IMR-90 (cell line): ENCODE results near the gene C1R. TPM values are rescaled to one million over a fixed set of nuclear protein-coding genes. Genes with fewer than 3 reads are reported as not detected.

Experiments
- ATAC-seq: fragments of 200-7000 bp; cut with Tn5 transposase; 2 replicates; pipeline ENCODE4 v1.9.1; 2020; ENCODE audit warnings: low read depth, mild to moderate bottlenecking, moderate library complexity
- BruUV-seq: library from RNA; stranded (reverse); fragments of 400-500 nt; replicated peaks from 2 replicates; lab custom pipeline; 2021; lab: Mats Ljungman, UMichigan
- CTCF ChIA-PET: fragments of 300-600 bp; formaldehyde crosslinking; extraction: SDS; loops from one replicate; lab custom pipeline; 2021; ENCODE audit warnings: antibody characterized with exemption; lab: Yijun Ruan, JAX
- POLR2A ChIA-PET: fragments of 300-600 bp; sonication (Branson Sonifier 250); formaldehyde crosslinking; loops from one replicate; lab custom pipeline; 2022; ENCODE audit warnings: antibody characterized with exemption; ENCODE audit not compliant: unreplicated experiment; lab: Charles Lee
- DNase-seq: peaks from one replicate; pipeline ENCODE4 v3.0.0; 2013
- H2AFZ ChIP-seq: replicated peaks from 2 replicates; pipeline ENCODE3; 2013; ENCODE audit warnings: low read length, mild to moderate bottlenecking; ENCODE audit not compliant: poor library complexity
- H2AK5ac ChIP-seq: 2 replicates; pipeline ENCODE4 v1.6.1; 2013; ENCODE audit warnings: low read depth, low read length, inconsistent platforms
- H2AK9ac ChIP-seq: replicated peaks from 2 replicates; pipeline ENCODE3; 2013; ENCODE audit warnings: mild to moderate bottlenecking, low read depth, low read length, moderate library complexity; ENCODE audit not compliant: poor library complexity
- H2BK120ac ChIP-seq: 2 replicates; pipeline ENCODE4 v1.6.1; 2013; ENCODE audit warnings: low read depth, low read length, inconsistent platforms
- H2BK15ac ChIP-seq: 3 replicates; pipeline ENCODE4 v1.6.1; 2013; ENCODE audit warnings: low read depth, low read length, inconsistent platforms
- H2BK20ac ChIP-seq: 2 replicates; pipeline ENCODE4 v1.6.1; 2013; ENCODE audit warnings: low read depth, mild to moderate bottlenecking, inconsistent platforms, low read length, moderate library complexity
- H2BK5ac ChIP-seq: 2 replicates; pipeline ENCODE4 v1.6.1; 2013; ENCODE audit warnings: mild to moderate bottlenecking, low read depth, low read length, inconsistent platforms; ENCODE audit not compliant: poor library complexity, severe bottlenecking
- H3K14ac ChIP-seq: replicated peaks from 2 replicates; pipeline ENCODE4 v1.6.1; 2013; ENCODE audit warnings: low read depth, low read length, inconsistent platforms
- H3K18ac ChIP-seq: 2 replicates; pipeline ENCODE4 v1.6.1; 2013; ENCODE audit warnings: low read depth, low read length, control low read depth
- H3K23ac ChIP-seq: 2 replicates; pipeline ENCODE4 v1.6.1; 2013; ENCODE audit warnings: low read depth, low read length, inconsistent platforms
- H3K27ac ChIP-seq: 2 replicates; pipeline ENCODE4 v1.5.1; 2013; ENCODE audit warnings: mild to moderate bottlenecking, control low read depth, low read length; ENCODE audit not compliant: insufficient read depth
- H3K27me3 ChIP-seq: 2 replicates; pipeline ENCODE4 v1.6.1; 2013; ENCODE audit warnings: low read length; ENCODE audit not compliant: control insufficient read depth, insufficient read depth
- H3K36me3 ChIP-seq: 2 replicates; pipeline ENCODE4 v1.6.1; 2013; ENCODE audit warnings: low read length, mixed read lengths; ENCODE audit not compliant: control insufficient read depth, insufficient read depth
- H3K4ac ChIP-seq: 2 replicates; pipeline ENCODE4 v1.6.1; 2013; ENCODE audit warnings: low read depth, low read length, inconsistent platforms
- H3K4me1 ChIP-seq: 2 replicates; pipeline ENCODE4 v1.6.1; 2013; ENCODE audit warnings: low read length, mixed read lengths; ENCODE audit not compliant: control insufficient read depth, insufficient read depth
- H3K4me2 ChIP-seq: 2 replicates; pipeline ENCODE4 v1.6.1; 2013; ENCODE audit warnings: low read depth, mild to moderate bottlenecking, control low read depth, low read length, moderate library complexity
- H3K4me3 ChIP-seq: 2 replicates; pipeline ENCODE4 v1.5.1; 2013; ENCODE audit warnings: low read depth, mild to moderate bottlenecking, control low read depth, low read length, moderate library complexity; ENCODE audit not compliant: insufficient read depth
- H3K56ac ChIP-seq: 2 replicates; pipeline ENCODE4 v1.6.1; 2013; ENCODE audit warnings: low read length, inconsistent platforms; ENCODE audit not compliant: insufficient read depth; ENCODE audit errors: extremely low read depth
- H3K79me1 ChIP-seq, 2 experiments: 2 replicates each; pipeline ENCODE4 v1.6.1; 2013; ENCODE audit warnings: low read length in 2 of 2, inconsistent platforms in 1 of 2, low read depth in 1 of 2
- H3K9ac ChIP-seq: 2 replicates; pipeline ENCODE4 v1.6.1; 2013; ENCODE audit warnings: low read depth, low read length, control low read depth
- H3K9me1 ChIP-seq: 2 replicates; pipeline ENCODE4 v1.6.1; 2013; ENCODE audit warnings: low read length, inconsistent platforms; ENCODE audit not compliant: insufficient read depth
- H3K9me3 ChIP-seq: 2 replicates; pipeline ENCODE4 v1.6.1; 2013; ENCODE audit warnings: low read length; ENCODE audit not compliant: control insufficient read depth, insufficient read depth
- H4K20me1 ChIP-seq: 2 replicates; pipeline ENCODE4 v1.6.1; 2013; ENCODE audit warnings: low read length, inconsistent platforms; ENCODE audit not compliant: insufficient read depth
- H4K5ac ChIP-seq: 2 replicates; pipeline ENCODE4 v1.6.1; 2013; ENCODE audit warnings: mild to moderate bottlenecking, low read depth, low read length, control low read depth
- H4K8ac ChIP-seq, 2 experiments: 2 replicates each; pipeline ENCODE4 v1.6.1; 2013; ENCODE audit warnings: low read depth in 2 of 2, low read length in 2 of 2, control low read depth in 1 of 2, inconsistent platforms in 1 of 2
- H4K91ac ChIP-seq: 2 replicates; pipeline ENCODE4 v1.6.1; 2013; ENCODE audit warnings: low read depth, low read length, inconsistent platforms; ENCODE audit not compliant: insufficient read depth
- BHLHE40 ChIP-seq: fragments of 150-350 bp; IDR thresholded peaks from 2 replicates; pipeline ENCODE4 v1.6.1; 2016; ENCODE audit warnings: mild to moderate bottlenecking, low read depth, low read length
- CHD1 ChIP-seq: IDR thresholded peaks from 2 replicates; pipeline ENCODE4 v1.6.1; 2012; ENCODE audit warnings: low read depth, low read length, improper control_type of control experiment
- POLR2A ChIP-seq: IDR thresholded peaks from 2 replicates; pipeline ENCODE4 v1.6.1; 2012; ENCODE audit warnings: mild to moderate bottlenecking, low read depth, low read length
- RAD21 ChIP-seq: IDR thresholded peaks from 2 replicates; pipeline ENCODE4 v1.6.1; 2012; ENCODE audit warnings: low read length, improper control_type of control experiment
- RFX5 ChIP-seq: IDR thresholded peaks from 2 replicates; pipeline ENCODE4 v1.8.0; 2012; ENCODE audit warnings: low read depth, mild to moderate bottlenecking, low read length, moderate library complexity
- WGBS, 2 experiments: methylation state at CpG; one replicate each; pipeline versions ENCODE4 v1.1.5 to v1.1.7; 2013; ENCODE audit warnings: missing lambda C conversion rate in 2 of 2; ENCODE audit not compliant: insufficient read length in 1 of 2; ENCODE audit errors: extremely low coverage in 2 of 2; 5-methylcytosine and 5-hydroxymethylcytosine counted together
- dilution Hi-C: fragments of 300-500 bp; cut with HindIII; formaldehyde crosslinking; loops from one replicate; pipeline ENCODE4 v1.14.3; 2018; ENCODE audit warnings: low sequenced_read_pairs; ENCODE audit not compliant: unreplicated experiment
- in situ Hi-C: fragments of 300-500 bp; cut with MboI; formaldehyde crosslinking; loops from 3 replicates; pipeline ENCODE4 v1.14.3; 2019; ENCODE audit warnings: low sequenced_read_pairs, inconsistent platforms, mixed read lengths
- intact Hi-C: fragments of 100-400 bp; cut with micrococcal nuclease; formaldehyde crosslinking; loops from 2 replicates; pipeline ENCODE4 v1.10.0; 2022
- polyA plus RNA-seq, 3 experiments: library from polyadenylated mRNA; depleted of rRNA; stranded (reverse); fragments of >200 nt; gene quantifications; 2 replicates each; pipeline ENCODE4 v1.2.3, GENCODE V29; 2012; ENCODE audit warnings: low replicate concordance in 1 of 3
- total RNA-seq: library from RNA; depleted of rRNA; stranded (reverse); fragments of >200 nt; gene quantifications from 2 replicates; pipeline ENCODE4 v1.2.3, GENCODE V29; 2012

The C1R gene
- total and polyA plus RNA-seq, 2 of the 4 experiments (the other 2 are of a cell fraction) = 38.4 to 165 TPM

GRCh38 chr12:7114851-7115250, 22.6 kb upstream of the C1R start:
- ChIA-PET CTCF (no interaction called here), POLR2A (no interaction called here)
- 81% methylated on average over 4 of the region's 6 CpGs; no CpG with 5 or more reads in 1 of the 2 experiments for WGBS, 2 experiments
- in situ Hi-C loops = loop anchor here (5.0 to 10.0 kb wide), 2 partner anchors 53 to 170 kb away; partner anchors contain the start of genes C12orf57, C1S and RNU7-1
- no peak overlapping the region; the same call in 1 of the 2 replicates for H3K4ac ChIP-seq
- no TSS peak for BruUV-seq
- TF ChIP-seq CHD1 (no peak), RFX5 (no peak), RAD21 (no peak), BHLHE40 (no peak), POLR2A (no peak)
- peaks cover 9 to 18% of the 10 kb centered on the region in 2 experiments; a peak in 3 of 4 replicates for H3K79me1 ChIP-seq
- no peak overlapping the region for H2AFZ ChIP-seq
- H3K4me1 ChIP-seq = no peaks in the 10 kb centered on the region; the same call in 1 of the 2 replicates
- dilution Hi-C loops = no loop called here
- H3K27ac ChIP-seq = no peak overlapping the region
- peaks cover 35% of the 10 kb centered on the region for H3K36me3 ChIP-seq
- no peak overlapping the region for H3K4me3 ChIP-seq
- H4K5ac ChIP-seq = no peak overlapping the region
- no peak overlapping the region for H2BK15ac ChIP-seq
- no peak overlapping the region for H4K91ac ChIP-seq
- H2AK5ac ChIP-seq = no peak overlapping the region
- H2AK9ac ChIP-seq = no peak overlapping the region
- no peak overlapping the region for H2BK120ac ChIP-seq
- H3K14ac ChIP-seq = no peak overlapping the region
- ATAC-seq (no peak), DNase-seq (no peak)
- intact Hi-C loops = loop anchor here (5.0 kb wide), 1 partner anchor 243 kb away; the partner anchor contains the start of gene SPSB2
- H3K9me3 ChIP-seq = no peaks in the 10 kb centered on the region
- no peak overlapping the region for H3K23ac ChIP-seq
- no peak overlapping the region for H3K4me2 ChIP-seq
- no peaks in the 10 kb centered on the region for H4K20me1 ChIP-seq
- no peaks in the 10 kb centered on the region for H3K27me3 ChIP-seq
- H4K8ac ChIP-seq = no peak overlapping the region
- H3K56ac ChIP-seq = no peak overlapping the region
- no peak overlapping the region for H3K18ac ChIP-seq
- no peak overlapping the region for H2BK5ac ChIP-seq
- H2BK20ac ChIP-seq = no peak overlapping the region
- H3K9me1 ChIP-seq = no peaks in the 10 kb centered on the region
- no peak overlapping the region for H3K9ac ChIP-seq
